Measurements from ENCODE around the gene BLOC1S3.

The BLOC1S3 gene

DNA sequence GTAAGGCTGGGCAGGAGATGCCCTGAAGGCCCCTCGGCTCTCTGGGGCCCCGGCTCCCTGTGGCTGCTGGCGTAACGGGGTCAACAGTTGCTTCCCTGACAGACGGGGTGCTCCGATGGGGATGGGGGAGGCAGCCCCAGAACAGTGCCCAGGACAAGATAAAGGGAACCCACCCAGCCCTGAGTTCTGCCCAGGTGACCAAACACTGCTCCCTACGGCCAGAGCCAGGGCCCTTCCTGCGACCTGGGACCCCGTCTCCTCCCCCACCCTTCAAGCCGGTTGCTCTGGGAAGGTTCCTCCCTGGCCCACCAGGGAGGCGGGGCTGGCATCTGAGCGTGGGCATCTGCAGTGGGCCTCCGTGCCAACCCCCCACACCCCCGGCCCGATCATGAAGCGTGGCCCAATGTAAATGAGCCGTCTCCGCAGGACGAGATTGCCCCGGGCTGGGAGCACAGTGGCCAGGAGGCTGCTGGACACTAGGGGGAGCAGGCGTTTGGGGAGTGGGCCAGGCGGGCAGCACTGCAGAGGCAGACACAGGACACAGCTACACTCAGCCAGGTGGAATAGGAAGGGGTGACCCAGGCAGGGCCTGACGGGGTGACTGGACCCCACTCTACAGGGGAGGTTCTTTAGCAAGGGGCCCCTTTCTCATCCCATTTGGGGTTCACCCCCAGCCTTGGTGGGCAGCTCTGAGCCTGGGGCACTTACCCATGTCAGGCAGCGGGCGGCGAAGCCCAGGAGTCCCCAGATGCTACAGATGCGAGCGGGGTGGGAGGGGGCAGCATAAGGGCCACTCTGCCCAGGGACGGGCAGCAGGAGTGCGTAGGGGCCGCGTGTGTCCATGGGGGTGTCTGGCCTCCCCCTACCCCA lies 16.6 kb upstream of the BLOC1S3 start:
- DNase-seq (ENCODE audit: low read depth, low spot score) = peak; percentile 80

DNA sequence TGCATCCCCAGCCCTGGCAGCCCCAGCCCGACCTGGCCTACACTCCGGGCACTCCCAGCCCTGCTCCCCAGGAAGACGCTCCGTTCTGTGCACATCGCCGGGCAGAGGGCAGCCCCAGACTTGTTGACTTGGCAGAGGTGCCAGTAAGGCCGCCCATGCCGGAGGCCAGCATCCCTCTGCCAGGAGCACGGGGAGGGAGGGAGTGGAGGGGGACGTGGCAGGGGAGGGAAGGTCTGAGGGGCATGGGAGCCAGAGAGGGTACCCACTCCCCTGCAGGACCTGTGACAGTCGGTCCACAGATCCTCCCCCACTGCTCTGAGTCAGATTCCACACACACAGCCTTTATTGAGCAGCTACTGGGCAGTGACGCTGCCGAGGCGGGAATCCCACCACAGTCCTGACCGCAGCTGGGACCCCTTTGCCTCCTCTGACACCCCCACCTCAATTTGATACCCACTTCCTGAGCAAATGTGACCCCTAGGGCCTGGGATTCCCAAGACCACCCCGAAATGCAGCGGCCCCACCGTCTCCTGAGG lies 15.9 kb upstream of the BLOC1S3 start:
- DNase-seq (ENCODE audit: low read depth, low spot score) = no peak

DNA sequence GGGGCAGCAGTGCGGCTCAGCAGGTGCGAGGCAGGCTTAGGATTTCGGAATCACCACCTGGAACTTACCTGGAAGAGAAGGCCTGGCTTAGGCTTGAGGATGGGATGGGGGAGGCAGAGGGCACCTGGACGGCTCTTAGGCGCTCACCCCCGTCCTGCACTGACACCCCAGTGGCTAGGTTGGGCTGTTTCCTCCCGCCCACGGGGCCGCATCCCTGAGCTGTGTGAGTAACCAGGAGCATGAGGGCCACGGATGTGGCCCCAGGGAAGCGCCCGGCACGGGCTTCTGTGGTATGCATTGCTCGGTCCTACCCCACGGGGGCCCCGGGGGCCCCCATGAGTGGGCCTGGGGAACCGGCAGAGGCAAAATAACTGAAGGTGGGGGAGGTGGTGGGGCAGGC lies 15.4 kb upstream of the BLOC1S3 start:
- no peak for DNase-seq (ENCODE audit: low read depth, low spot score)

DNA sequence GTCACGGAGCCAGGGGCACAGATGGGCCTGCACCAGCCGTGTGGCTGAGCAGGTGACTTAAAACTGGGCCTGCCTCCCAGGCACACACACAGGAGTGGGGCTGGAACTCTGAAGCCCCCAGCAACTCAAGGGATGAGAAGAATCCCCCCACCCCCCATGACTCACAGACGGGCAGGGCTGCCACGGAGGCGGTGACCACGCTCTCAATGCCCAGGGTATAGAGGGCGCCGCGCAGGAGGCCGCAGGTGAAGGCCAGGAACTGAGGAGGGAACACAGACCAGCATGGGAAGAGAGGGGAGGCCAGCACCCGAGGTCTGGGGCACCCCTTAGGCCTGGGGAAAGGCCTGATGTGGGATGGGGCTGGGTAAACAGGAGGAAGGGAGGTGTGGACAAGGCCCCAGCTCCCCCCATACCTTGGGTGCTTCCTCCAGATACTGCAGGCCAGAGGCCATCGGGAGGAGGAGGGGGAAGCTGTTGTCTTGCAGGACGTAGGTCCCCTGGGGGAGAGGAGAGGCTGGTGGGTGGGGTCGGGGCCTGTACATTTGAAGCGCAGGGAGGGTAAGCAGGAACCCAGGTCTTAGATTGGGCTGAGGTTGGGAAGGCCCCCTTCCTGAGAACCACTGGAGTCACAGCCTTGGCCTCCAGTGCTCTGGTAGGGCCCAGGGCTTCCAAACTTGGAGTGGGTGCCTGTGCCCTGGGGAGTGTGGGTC lies 14.7 kb upstream of the BLOC1S3 start:
- no peak for DNase-seq (ENCODE audit: low read depth, low spot score)

DNA sequence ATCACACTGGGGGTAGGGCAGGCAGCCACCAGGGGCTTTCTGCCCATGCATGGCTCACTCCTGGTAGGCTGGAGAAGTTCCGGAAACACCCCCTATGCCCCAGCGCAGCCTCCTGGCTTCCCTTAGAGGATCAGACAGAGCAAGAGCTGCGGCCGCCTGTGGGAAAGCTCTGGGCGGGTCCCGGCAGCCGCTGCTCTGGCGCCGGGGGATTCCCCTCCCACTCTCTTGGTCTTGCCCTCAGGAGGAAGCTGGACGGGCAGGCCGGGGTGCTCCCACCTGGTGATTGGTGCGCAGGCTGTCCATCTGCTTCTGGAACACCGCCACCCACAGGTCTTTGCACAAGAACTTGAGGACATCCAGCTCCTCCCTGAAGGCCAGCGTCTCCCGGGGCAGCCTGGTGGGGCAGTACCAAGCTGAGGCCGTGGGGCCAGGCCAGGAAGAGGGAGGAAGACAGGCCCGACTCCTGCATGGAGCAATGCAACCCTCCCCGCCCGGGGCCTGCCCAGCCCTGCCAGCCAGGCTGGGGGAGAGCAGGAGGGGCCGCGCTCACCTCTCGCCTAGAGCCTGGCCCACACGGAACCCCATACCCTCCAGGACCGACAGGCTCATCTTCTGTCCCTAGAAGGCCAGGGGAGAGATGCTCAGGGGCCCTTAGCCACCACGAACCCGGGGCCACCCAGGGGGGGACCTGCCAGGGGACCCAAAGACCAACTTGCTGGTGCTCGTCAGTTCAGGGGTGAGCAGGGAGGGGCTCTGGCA lies 13.8 kb upstream of the BLOC1S3 start:
- peak; percentile 74 for DNase-seq (ENCODE audit: low read depth, low spot score)

DNA sequence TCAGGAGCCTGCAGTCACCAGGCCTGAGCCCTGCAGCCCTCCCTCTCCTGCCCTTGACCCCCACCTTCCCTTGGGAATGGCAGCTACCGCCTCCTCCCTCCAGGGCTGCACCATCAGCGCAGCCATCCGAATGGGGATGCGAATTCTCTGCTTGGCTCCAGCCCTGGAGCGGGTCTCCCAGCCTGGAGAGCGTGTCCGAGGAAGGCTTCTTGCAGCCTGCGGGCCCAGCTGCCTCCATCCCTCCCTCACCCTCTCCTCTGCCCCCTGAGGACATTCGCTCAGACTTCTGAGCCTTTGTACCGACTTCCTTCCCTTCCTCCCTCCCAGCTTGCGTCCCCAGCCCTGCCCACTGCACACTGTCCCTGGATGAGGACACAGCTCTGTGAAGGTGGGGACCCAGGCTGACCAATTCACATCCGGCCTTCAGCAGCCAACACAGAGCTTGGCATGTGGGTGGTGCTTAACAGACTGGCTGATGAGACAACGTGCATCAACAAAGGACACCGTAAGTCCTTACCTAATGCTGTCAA lies 11.8 kb upstream of the BLOC1S3 start:
- no peak for DNase-seq (ENCODE audit: low read depth, low spot score)

DNA sequence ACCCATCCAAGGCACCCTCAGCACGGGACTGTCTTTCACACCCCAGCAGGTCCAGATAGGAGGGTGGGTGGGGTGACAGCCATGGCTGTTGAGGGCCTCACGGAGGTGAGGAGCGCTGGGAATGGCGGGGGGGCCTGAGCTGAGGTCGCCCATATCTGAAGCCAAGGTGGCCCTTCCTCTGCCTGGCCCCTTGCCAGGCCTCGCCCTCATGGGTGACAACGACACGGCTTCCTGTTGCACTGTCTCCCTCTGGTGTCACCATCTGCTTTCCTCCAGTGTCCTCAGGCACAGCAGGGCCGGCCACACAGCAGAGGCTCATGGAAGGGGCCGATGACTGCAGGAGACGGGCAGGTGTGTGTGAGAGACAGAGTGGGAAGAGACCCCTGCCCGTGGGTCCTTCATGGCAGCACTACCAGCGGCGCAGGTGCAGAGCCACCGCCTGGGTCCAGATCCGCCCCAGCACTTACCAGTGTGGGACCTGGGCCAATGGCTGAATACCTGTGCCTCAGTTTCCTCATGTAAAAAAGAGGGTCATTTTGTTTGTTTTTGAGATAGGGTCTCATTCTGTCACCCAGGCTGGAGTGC lies 9.7 kb upstream of the BLOC1S3 start:
- no peak for DNase-seq (ENCODE audit: low read depth, low spot score)

DNA sequence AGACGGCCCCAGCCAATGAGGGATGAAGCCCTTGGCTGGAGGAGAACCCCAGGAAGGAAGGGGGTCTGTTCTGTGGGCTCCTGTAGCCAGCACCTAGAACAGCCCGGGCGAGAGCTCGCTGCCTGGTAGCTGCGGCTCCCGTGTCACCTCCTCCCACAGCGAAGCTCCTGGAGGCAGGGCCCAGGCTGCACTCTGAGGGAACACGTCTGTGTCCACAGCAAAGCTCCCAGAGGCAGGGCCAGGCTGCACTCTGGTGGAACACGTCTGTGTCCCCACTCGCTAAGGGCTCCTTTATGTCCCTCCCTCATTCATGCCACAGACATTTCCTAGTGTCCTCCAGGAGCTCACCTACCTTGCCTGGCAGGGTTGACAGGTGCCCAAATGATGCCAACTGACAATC lies 9.0 kb upstream of the BLOC1S3 start:
- DNase-seq (ENCODE audit: low read depth, low spot score) = no peak

DNA sequence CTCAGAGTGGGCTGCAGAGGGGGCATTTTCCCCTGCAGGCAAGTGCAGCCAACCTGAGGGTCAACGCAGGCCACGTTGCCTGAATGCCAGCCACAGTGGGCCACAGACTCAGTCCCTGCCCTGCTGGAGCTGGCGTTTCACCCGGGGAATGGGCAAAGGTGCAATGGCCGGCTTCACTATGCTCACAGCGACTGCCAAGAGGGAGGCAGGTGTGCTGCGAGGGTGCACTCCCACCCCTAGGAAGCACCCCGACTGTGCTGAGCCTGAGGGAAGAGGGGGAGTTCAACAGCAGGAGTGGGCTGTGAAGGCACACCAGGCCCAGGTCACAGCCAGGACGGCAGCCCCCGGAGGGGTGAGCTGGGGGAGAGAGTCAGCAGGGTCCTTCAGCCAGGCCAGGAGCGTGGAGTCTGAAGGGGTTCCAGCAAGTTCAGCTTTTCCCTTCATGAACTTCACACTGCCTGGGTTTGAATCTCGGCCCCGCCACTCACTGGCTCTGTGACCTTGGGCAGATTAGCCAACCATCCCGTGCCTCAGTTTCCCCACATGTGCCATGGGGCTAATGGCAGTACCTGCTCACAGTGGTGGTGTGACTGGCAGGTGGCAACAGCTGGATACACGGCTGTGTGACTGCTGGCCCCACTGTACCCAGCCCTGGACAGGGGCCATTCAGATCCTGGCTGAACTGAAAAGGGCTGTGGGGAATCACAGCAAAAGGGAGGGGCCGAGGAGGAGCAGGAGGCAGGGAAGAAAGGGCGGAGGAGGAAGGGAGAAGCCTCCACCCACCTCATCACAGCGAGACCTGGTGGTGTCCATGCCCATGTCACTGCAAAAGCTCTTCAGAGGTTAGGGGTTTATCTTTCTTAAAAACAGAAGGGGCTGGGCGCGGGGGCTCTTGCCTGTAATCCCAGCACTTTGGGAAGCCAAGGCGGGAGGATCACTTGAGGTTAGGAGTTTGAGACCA lies 8.2 kb upstream of the BLOC1S3 start:
- peak; percentile 2 for DNase-seq (ENCODE audit: low read depth, low spot score)

DNA sequence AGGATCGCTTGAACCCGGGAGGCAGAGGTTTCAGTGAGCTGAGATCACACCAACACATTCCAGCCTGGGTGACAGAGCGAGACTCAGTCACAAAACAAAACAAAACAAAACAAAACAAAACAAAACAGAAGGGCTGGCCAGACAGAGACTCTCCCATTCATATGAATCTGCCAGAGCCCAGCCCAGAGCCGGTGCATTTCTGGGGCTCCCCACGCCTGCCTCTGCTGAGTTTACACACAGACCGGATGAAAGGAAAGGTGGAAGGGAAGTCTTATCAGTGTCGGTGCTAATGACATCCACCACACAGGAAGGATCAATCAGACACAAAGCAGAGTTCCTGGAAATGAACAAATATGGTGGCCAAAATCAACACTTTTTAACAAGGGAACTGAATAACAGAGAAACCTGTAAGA lies 7.4 kb upstream of the BLOC1S3 start:
- DNase-seq (ENCODE audit: low read depth, low spot score) = peak; percentile 23

DNA sequence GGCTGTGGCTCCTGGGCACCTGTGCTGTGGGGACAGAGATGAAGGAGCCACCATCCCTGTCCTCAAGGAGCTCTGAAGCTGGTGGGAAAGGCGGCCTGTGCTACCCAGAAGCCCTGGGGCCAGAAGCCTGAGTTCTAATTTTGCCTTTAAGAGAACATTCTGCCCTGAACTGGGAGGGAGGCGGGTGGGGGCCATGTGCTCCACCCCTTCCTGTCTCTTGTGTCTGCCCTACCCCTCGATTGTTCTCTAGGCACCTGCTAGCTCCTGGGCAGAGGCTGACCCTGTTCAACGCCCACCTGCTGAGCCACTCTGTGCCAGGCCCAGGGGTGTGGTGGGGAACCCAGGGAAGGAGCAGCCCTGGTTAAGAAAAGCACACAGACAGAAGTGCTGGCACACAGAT lies 6.4 kb upstream of the BLOC1S3 start:
- no peak for DNase-seq (ENCODE audit: low read depth, low spot score)

DNA sequence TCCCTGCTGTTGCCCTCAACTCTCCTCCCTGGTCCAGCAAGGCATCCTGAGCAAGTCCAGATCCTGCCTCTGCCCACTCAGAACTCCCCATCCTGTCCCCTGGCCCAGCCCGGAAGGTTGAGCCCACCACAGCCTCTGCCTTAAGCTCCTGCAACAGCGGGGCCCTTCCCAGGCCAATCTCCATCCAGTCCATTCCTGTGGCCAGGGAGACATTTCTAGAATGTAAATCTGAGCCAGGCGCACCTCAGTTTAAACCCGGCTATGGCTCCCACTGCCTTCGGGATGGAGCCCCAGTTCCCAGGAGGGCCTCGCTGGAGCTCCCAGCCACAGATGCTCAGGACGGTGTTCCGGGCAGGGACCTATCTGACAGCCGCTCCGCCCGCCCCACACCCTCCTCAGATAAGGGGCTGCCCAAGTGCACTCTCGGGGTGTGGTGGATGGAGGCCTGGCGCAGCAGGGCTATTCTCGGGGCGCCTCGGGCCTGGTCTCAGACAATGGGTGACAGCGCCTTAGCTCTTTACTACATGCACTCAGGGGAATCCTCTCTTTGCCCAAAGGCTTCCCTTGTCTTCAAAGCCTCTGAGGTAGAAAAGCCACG lies 5.9 kb upstream of the BLOC1S3 start:
- DNase-seq (ENCODE audit: low read depth, low spot score) = peak; percentile 60

DNA sequence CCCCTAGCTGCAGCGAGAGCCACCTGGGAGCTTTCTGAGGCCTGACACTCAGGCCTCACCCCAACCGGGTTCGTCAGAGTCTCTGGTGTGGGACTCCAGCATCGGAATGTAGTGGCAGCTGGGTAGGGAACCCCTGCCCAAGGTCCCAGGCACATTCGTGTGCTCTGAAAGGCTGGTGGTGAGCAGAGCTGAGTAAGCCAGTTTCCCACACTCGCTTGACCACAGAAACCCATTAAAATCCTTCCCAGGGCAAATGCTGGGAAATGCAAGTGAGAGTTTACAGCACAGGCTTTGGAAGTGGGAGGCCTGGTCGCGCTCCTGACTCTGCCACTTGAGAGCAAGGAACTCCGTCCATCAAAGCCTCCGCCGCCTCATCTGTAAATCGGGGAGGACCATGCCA lies 4.8 kb upstream of the BLOC1S3 start:
- DNase-seq (ENCODE audit: low read depth, low spot score) = peak; percentile 94

DNA sequence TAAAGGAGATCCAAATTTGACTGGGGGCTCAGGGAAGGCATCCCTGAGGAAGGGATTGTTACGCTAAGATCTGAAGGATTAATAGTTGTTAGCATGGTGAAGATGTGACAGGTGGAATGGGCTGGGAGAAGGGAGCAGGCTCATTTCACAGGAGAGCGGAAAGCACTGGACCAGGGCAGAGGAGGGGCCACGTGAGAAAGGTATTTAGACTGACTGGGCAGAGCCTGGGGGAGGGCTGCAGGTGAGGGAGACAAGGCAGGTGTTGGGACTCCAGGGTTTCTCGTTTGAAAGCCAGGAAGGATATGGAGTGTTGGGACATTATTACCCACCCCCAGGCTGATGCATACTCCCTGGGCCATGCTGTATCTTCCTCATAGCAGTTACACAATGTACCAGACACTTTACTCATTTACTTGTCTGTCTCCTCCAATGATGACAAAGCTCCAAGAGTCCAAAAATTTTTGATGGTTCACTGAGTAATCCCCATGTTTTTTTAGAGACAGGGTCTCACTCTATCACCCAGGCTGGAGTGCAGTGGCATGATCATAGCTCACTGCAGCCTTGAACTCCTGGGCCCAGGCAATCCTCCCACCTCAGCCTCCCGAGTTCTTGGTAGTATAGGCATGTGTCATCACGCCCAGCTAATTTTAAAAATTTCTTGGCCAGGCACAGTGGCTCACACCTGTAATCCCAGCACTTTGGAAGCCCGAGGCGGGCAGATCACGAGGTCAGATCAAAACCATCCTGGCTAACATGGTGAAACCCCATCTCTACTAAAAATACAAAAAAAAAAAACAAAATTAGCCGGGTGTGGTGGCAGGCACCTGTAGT lies 2.9 kb upstream of the BLOC1S3 start:
- DNase-seq (ENCODE audit: low read depth, low spot score) = no peak

DNA sequence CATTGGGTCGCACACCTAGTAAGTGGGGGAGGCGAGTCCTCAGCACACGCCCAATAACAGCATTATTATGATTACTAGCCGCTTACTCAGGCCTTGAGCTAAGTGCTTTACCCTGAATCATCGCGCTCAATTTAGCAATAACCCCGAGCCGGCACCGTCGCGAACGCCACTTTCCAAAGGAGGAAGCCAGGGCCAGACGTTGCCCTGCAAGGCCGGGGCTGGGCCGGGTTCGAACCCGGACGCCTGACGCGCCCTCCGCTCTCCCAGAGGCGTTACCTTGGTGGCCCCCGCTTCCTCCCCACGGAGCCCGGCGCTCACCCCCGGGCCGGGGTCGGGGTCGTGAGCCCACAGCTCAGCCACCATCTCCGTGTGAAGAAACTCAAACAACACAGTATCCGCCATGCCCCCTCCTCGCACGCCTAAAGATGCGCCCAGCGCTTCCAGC lies 745 bp upstream of the BLOC1S3 start, which contains the start of gene TRAPPC6A:
TRAPPC6A (minus strand) TSS at position 421 of the 445 bp plus-strand sequence; CDS start at position 402, 19 bp downstream.
- no peak for DNase-seq (ENCODE audit: low read depth, low spot score)

DNA sequence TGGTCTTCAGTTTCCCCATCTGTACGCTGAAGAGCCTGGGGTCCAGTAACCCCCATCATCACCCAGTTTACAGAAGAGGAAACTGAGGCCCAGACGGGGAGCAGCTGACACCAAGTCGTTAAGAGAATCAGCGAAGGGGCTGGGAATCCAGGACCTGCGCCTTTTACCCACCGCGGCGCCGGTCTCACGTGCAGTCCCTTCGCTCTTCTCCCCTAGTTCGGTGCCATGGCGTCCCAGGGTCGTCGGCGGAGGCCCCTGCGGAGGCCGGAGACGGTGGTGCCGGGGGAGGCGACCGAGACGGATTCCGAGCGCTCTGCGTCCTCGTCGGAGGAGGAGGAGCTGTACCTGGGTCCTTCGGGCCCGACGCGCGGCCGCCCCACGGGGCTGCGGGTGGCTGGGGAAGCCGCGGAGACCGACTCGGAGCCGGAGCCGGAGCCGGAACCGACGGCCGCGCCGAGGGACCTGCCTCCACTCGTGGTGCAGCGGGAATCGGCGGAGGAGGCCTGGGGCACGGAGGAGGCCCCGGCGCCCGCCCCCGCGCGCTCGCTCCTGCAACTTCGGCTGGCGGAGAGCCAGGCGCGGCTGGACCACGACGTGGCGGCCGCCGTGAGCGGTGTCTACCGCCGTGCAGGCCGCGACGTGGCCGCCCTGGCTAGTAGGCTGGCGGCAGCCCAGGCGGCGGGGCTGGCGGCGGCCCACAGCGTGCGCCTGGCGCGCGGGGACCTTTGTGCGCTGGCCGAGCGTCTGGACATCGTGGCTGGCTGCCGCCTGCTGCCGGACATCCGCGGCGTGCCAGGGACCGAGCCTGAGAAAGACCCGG lies 698 bp downstream of the BLOC1S3 start:
- peak; percentile 71 for DNase-seq (ENCODE audit: low read depth, low spot score)

DNA sequence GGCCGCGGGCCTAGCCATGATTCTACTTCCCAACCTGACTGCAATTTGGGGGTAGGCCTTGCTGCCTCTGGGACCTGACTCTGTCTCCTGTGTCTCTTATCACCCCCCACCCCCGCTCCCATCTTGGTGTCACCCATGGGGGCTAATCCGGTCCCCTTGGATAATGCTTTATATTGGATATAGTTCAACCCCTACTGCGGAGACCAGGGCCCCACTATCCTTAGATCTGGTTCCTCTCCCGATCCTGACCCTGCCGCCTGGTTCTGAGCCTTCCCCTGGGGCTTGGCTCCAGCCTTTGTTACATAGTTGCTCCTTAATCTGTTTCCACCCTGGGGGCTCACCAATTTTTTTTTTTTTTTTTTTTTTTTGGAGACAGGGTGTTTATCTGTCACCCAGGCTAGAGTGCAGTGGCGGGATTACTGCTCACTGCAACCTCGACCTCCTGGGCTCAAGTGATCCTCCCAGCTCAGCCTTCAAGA lies 1.3 kb downstream of the BLOC1S3 start:
- no peak for DNase-seq (ENCODE audit: low read depth, low spot score)

DNA sequence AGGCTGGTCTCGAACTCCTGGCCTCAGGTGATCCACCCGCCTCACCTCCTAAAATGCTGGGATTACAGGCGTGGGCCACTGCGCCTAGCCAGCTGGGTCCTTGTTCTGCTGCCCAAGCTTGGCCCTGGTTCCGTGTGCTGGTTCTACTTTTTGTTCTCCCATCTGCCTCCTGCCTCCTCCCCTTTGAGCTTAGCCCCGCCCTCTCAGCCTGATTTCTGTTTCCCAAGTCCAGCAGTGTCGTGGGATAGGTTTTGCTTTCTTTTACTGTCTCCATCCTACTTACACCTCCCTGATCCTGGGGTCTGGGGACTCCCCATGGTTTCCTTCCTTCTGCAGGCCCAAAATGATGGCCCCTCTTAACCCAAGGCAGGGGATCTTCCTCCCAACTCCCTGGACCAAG lies 2.4 kb downstream of the BLOC1S3 start:
- DNase-seq (ENCODE audit: low read depth, low spot score) = no peak
